ENCODE measurements around the gene CLNK. TPM values are rescaled to one million over a fixed set of nuclear protein-coding genes. Genes with fewer than 3 reads are reported as not detected.

The CLNK gene
- total RNA-seq, 1 donor from 2014 or later: not detected

- DNase-seq (ENCODE audit: low spot score in 2 of 2): no peak
- no peak overlapping the region for H3K4me3 ChIP-seq
- H3K27me3 ChIP-seq: no peaks in the 10 kb centered on the region
- no peaks in the 10 kb centered on the region for H3K4me1 ChIP-seq
- H3K9me3 ChIP-seq: no peaks in the 10 kb centered on the region
- TF ChIP-seq CTCF (IDR thresholded peaks at IDR 0.05): no peak
- intact Hi-C loops (cut with DNase I): no loop called here
- H3K27ac ChIP-seq: no peak overlapping the region
- no peaks in the 10 kb centered on the region for H3K36me3 ChIP-seq
Observed at GRCh38 chr4:10495651-10496050, 188.9 kb downstream of the CLNK start.

GRCh38 chr4:10492464-10492863 is 192.1 kb downstream of the CLNK start:
- TF ChIP-seq CTCF (IDR thresholded peaks at IDR 0.05): no peak
- intact Hi-C loops (cut with DNase I): no loop called here

GRCh38 chr4:10491401-10491800 is 193.2 kb downstream of the CLNK start:
- Histone ChIP-seq H3K27me3 (no peaks in the 10 kb centered on the region), H3K4me1 (no peaks in the 10 kb centered on the region), H3K27ac (no peak overlapping the region), H3K4me3 (no peak overlapping the region), H3K9me3 (no peaks in the 10 kb centered on the region), H3K36me3 (no peaks in the 10 kb centered on the region)
- no peak for TF ChIP-seq CTCF (IDR thresholded peaks at IDR 0.05)
- no peak for DNase-seq (ENCODE audit: low spot score in 2 of 2)
- intact Hi-C loops (cut with DNase I): no loop called here

More at GRCh38 chr4:10492464-10492863, 192.1 kb downstream of the CLNK start:
- H3K4me1 ChIP-seq: no peaks in the 10 kb centered on the region
- H3K9me3 ChIP-seq: no peaks in the 10 kb centered on the region
- no peaks in the 10 kb centered on the region for H3K36me3 ChIP-seq
- no peak for DNase-seq (ENCODE audit: low spot score in 2 of 2)
- no peak overlapping the region for H3K4me3 ChIP-seq
- H3K27ac ChIP-seq: no peak overlapping the region
- H3K27me3 ChIP-seq: no peaks in the 10 kb centered on the region

GRCh38 chr4:10490996-10491395 is 193.6 kb downstream of the CLNK start:
- Histone ChIP-seq H3K27me3 (no peaks in the 10 kb centered on the region), H3K9me3 (no peaks in the 10 kb centered on the region), H3K4me1 (no peaks in the 10 kb centered on the region), H3K27ac (no peak overlapping the region), H3K36me3 (no peaks in the 10 kb centered on the region), H3K4me3 (no peak overlapping the region)
- intact Hi-C loops (cut with DNase I): no loop called here
- DNase-seq (ENCODE audit: low spot score in 2 of 2): no peak
- no peak for TF ChIP-seq CTCF (IDR thresholded peaks at IDR 0.05)

GRCh38 chr4:10482913-10483312 is 201.7 kb downstream of the CLNK start:
- no peak for DNase-seq (ENCODE audit: low spot score in 2 of 2)
- H3K36me3 ChIP-seq: no peaks in the 10 kb centered on the region
- H3K27ac ChIP-seq: no peak overlapping the region
- no peak for TF ChIP-seq CTCF (IDR thresholded peaks at IDR 0.05)
- no peaks in the 10 kb centered on the region for H3K9me3 ChIP-seq
- intact Hi-C loops (cut with DNase I): no loop called here
- no peaks in the 10 kb centered on the region for H3K27me3 ChIP-seq
- H3K4me1 ChIP-seq: no peaks in the 10 kb centered on the region
- H3K4me3 ChIP-seq: no peak overlapping the region

- no peak for DNase-seq (ENCODE audit: low spot score in 2 of 2)
- Histone ChIP-seq H3K4me1 (no peaks in the 10 kb centered on the region), H3K27ac (no peak overlapping the region), H3K9me3 (no peaks in the 10 kb centered on the region), H3K27me3 (no peaks in the 10 kb centered on the region), H3K36me3 (no peaks in the 10 kb centered on the region), H3K4me3 (no peak overlapping the region)
- no peak for TF ChIP-seq CTCF (IDR thresholded peaks at IDR 0.05)
- intact Hi-C loops (cut with DNase I): no loop called here
Observed at GRCh38 chr4:10480616-10481015, 204.0 kb downstream of the CLNK start.
